Activated T-cell treated with anti-CD3 and anti-CD28 coated beads, Interleukin-2, amount 50 U/mL, for 4 hours (primary cell): ENCODE measurements around the gene DVL3. TPM values are rescaled to one million over a fixed set of nuclear protein-coding genes. Genes with fewer than 3 reads are reported as not detected.
"Not testable (repeated sequence)": the region's sequence is repeated elsewhere in the genome, so short reads cannot be mapped to it uniquely, and the experiment has no call there.

Experiments
- ATAC-seq, 2 donors: fragments of 200-7000 bp; cut with Tn5 transposase; one replicate each; pipeline ENCODE4 v1.10.0; 2021
- DNase-seq: peaks from one replicate; pipeline ENCODE4 v3.0.0-alpha.2; 2020
- H3K27me3 Mint-ChIP-seq: one replicate; pipeline ENCODE4 v1.8.0; 2021; ENCODE audit warnings: low read depth, mixed read lengths
- H3K36me3 Mint-ChIP-seq: one replicate; pipeline ENCODE4 v1.8.0; 2022; ENCODE audit warnings: mixed read lengths; ENCODE audit not compliant: insufficient read depth
- H3K4me1 Mint-ChIP-seq: one replicate; pipeline ENCODE4 v1.8.0; 2021; ENCODE audit warnings: low read depth, mixed read lengths
- H3K4me3 Mint-ChIP-seq: one replicate; pipeline ENCODE4 v1.8.0; 2021; ENCODE audit warnings: mild to moderate bottlenecking, moderate library complexity, mixed read lengths
- H3K9me3 Mint-ChIP-seq: one replicate; pipeline ENCODE4 v1.8.0; 2021; ENCODE audit warnings: mixed read lengths
- total RNA-seq, 3 donors: library from RNA; stranded (reverse); gene quantifications; one replicate each; pipeline ENCODE4 v1.2.1, GENCODE V29; 2021

The DVL3 gene
- 10 to 100 TPM; 38.7 to 46.4 (median 40.3) TPM for total RNA-seq

GRCh38 chr3:184154885-184155643 is at the start of gene DVL3:
TSS of gene DVL3 (plus strand) at chr3:184155377. CDS start at chr3:184155636, 259 bp downstream.
- H3K27me3 Mint-ChIP-seq, result no peaks in the 10 kb centered on the region
- ATAC-seq, result peak; percentile 77 to 83
- H3K36me3 Mint-ChIP-seq, result no peaks in the 10 kb centered on the region
- H3K4me3 Mint-ChIP-seq, result peak within 1 kb of the TSS; percentile 93
- peaks cover 23% of the 10 kb centered on the region for H3K4me1 Mint-ChIP-seq
- no peaks in the 10 kb centered on the region for H3K9me3 Mint-ChIP-seq
- DNase-seq, result peak; percentile 25

GRCh38 chr3:184110316-184110725 is 44.9 kb upstream of the DVL3 start:
- Mint-ChIP-seq H3K4me1 (no peaks in the 10 kb centered on the region), H3K36me3 (no peaks in the 10 kb centered on the region), H3K9me3 (no peaks in the 10 kb centered on the region), H3K4me3 (no peak overlapping the region), H3K27me3 (peaks cover 5% of the 10 kb centered on the region)
- no peak for DNase-seq
- ATAC-seq, result no peak

- Mint-ChIP-seq H3K36me3 (no peaks in the 10 kb centered on the region), H3K4me1 (no peaks in the 10 kb centered on the region), H3K9me3 (no peaks in the 10 kb centered on the region), H3K27me3 (peaks cover 7% of the 10 kb centered on the region), H3K4me3 (no peak overlapping the region)
- no peak for DNase-seq
- no peak for ATAC-seq
These were observed 39.2 kb upstream of the DVL3 start for GRCh38 chr3:184116017-184116416.

- peaks cover 7% of the 10 kb centered on the region for H3K27me3 Mint-ChIP-seq
- H3K4me3 Mint-ChIP-seq, result no peak overlapping the region
- DNase-seq (no peak), ATAC-seq (no peak)
- no peaks in the 10 kb centered on the region for H3K4me1 Mint-ChIP-seq
- H3K36me3 Mint-ChIP-seq, result no peaks in the 10 kb centered on the region
- H3K9me3 Mint-ChIP-seq, result no peaks in the 10 kb centered on the region
These were observed 37.5 kb upstream of the DVL3 start for GRCh38 chr3:184117636-184118035.

GRCh38 chr3:184121031-184121430 is 34.1 kb upstream of the DVL3 start:
- not testable (repeated sequence) for H3K36me3 Mint-ChIP-seq, H3K9me3 Mint-ChIP-seq, H3K4me3 Mint-ChIP-seq, DNase-seq, H3K4me1 Mint-ChIP-seq, ATAC-seq, H3K27me3 Mint-ChIP-seq

- no peaks in the 10 kb centered on the region for H3K9me3 Mint-ChIP-seq
These were observed 29.2 kb upstream of the DVL3 start for GRCh38 chr3:184126006-184126405.

DNA sequence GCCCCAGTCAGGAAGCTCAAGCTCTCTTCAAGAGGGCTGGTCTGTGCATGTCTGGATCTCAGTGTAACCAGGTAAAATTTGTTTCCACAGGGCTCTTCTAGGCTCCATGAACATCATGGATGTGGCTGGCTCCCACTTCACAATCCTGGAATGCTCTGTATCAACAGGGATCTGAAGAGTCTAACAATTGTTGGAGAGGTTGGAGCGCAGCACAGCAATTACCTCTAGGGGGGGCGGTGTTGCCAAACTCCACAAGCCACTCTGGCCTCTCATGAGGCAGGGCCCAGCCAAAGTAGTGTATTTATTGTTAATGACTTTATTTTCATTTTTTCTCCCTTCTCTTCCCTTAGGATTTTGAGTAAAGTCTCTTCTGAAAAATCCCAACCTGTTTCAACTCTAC is 26.2 kb upstream of the DVL3 start:
- Mint-ChIP-seq H3K9me3 (no peaks in the 10 kb centered on the region), H3K4me3 (no peak overlapping the region), H3K4me1 (peaks cover 5% of the 10 kb centered on the region), H3K27me3 (no peaks in the 10 kb centered on the region), H3K36me3 (no peaks in the 10 kb centered on the region)
- no peak for DNase-seq
- peak in 1 of 2 donors; percentile 52 for ATAC-seq

More at GRCh38 chr3:184126006-184126405, 29.2 kb upstream of the DVL3 start:
- DNase-seq (no peak), ATAC-seq (no peak)
- no peak overlapping the region for H3K4me3 Mint-ChIP-seq
- H3K27me3 Mint-ChIP-seq, result no peaks in the 10 kb centered on the region
- H3K4me1 Mint-ChIP-seq, result no peaks in the 10 kb centered on the region
- H3K36me3 Mint-ChIP-seq, result no peaks in the 10 kb centered on the region

GRCh38 chr3:184132945-184133344 is 22.2 kb upstream of the DVL3 start:
- Mint-ChIP-seq H3K4me1 (peaks cover 33% of the 10 kb centered on the region), H3K9me3 (no peaks in the 10 kb centered on the region), H3K4me3 (no peak overlapping the region), H3K36me3 (peaks cover 6% of the 10 kb centered on the region), H3K27me3 (no peaks in the 10 kb centered on the region)
- DNase-seq (no peak), ATAC-seq (no peak)

DNA sequence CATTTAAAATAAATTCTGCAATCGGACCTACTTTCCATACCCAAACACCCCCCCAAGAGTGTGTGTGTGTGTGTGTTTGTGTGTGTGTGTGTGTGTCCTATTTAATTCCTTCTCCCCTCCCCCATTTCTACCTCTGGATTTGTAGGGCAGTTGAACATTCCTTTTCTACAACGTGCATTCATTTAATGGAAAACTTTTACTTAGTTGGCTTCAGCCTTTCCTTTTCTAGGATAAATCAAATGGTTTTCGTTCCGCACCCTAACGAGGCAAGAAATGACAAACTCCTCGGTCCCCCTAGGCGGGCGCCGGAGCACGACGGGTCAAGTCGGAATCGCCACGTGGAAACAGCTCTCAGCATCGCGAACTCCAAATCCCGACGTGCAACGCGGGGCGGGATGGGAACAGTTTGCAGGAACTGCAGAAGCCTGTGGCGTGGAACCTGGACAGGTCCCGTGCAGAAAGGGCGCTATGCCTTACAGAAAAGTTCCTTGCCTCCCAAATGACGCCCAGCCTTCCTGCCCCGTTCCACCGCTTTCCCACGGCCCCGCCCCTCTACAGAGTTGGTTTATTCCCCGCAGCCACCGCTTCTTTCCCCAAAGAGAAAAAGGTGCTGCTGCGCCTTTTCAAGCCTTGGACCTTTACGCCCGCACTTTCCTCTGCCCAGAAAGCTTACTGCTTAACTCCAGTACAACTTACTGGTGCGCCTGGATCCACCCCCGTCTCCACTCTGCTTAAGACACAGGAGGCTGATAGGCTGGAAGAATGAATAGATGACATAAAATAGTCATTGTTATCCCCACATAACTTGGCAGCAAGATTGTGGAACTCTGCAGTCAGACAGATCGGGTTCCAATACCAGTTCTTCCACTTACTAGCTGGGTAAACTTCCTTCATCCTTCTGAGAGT is 21.1 kb upstream of the DVL3 start:
- peaks cover 35% of the 10 kb centered on the region for H3K4me1 Mint-ChIP-seq
- H3K36me3 Mint-ChIP-seq, result peaks cover 7% of the 10 kb centered on the region
- DNase-seq (peak; percentile 39), ATAC-seq (peak; percentile 47 to 49)
- H3K27me3 Mint-ChIP-seq, result no peaks in the 10 kb centered on the region
- H3K9me3 Mint-ChIP-seq, result no peaks in the 10 kb centered on the region
- peak overlapping the region; percentile 95 for H3K4me3 Mint-ChIP-seq

DNA sequence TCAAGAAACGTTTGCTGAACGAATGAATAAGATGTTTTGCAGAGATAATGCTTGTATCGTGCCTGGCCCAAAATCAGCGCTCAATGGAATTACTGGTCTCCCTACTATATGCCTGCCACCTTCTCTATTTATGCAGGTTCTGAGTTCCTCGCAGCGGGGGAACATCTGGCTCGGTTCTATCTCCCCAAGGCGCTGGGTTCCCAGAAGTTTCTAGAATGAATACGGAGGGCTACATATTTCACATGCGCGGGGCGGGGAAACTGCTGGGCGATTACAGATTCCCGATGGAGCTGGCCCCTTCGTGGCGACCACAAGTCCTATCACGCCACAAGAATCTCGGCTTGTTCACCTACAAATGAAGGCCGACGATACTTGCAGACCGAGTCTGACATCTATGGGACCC is 20.4 kb upstream of the DVL3 start:
- H3K4me1 Mint-ChIP-seq, result peaks cover 35% of the 10 kb centered on the region
- H3K9me3 Mint-ChIP-seq, result no peaks in the 10 kb centered on the region
- H3K36me3 Mint-ChIP-seq, result peaks cover 7% of the 10 kb centered on the region
- peak; percentile 27 to 36 for ATAC-seq
- no peaks in the 10 kb centered on the region for H3K27me3 Mint-ChIP-seq
- DNase-seq, result no peak
- H3K4me3 Mint-ChIP-seq, result peak overlapping the region; percentile 95

- ATAC-seq (peak; percentile 90 to 91), DNase-seq (peak; percentile 78)
- Mint-ChIP-seq H3K9me3 (no peaks in the 10 kb centered on the region), H3K4me3 (peak within 1 kb of the TSS; percentile 95), H3K27me3 (no peaks in the 10 kb centered on the region), H3K4me1 (peaks cover 35% of the 10 kb centered on the region), H3K36me3 (peaks cover 10% of the 10 kb centered on the region)
These were observed 19.8 kb upstream of the DVL3 start, which contains the start of gene EIF2B5 for GRCh38 chr3:184135149-184135910. TSS of gene EIF2B5 (plus strand) at chr3:184135358. CDS start at chr3:184135386, 28 bp downstream.

DNA sequence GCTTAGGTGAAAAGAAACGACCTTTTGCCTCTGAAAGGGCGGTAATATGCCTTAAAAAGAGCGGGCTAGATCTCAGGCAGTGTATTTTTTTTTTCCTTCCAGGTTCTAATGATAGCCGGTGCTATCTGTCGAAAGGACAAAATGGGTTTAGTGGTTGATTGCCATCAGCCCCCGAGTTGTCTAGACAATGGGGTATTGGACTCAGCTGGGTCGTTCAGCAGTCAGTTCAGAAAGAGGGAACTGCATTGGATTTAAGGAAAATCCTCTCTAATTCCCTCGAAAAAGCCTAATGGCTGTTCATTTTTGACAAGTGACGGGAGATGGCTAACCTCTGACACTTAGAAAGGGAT is 19.3 kb upstream of the DVL3 start:
- ATAC-seq, result no peak
- Mint-ChIP-seq H3K4me3 (peak overlapping the region; percentile 95), H3K36me3 (peaks cover 12% of the 10 kb centered on the region), H3K9me3 (no peaks in the 10 kb centered on the region), H3K27me3 (no peaks in the 10 kb centered on the region), H3K4me1 (peaks cover 35% of the 10 kb centered on the region)
- no peak for DNase-seq

- no peaks in the 10 kb centered on the region for H3K27me3 Mint-ChIP-seq
- peaks cover 21% of the 10 kb centered on the region for H3K4me1 Mint-ChIP-seq
- no peaks in the 10 kb centered on the region for H3K9me3 Mint-ChIP-seq
- ATAC-seq (no peak), DNase-seq (no peak)
- H3K4me3 Mint-ChIP-seq, result no peak overlapping the region
- H3K36me3 Mint-ChIP-seq, result peaks cover 34% of the 10 kb centered on the region
These were observed 14.7 kb upstream of the DVL3 start for GRCh38 chr3:184140436-184140835.

- H3K4me1 Mint-ChIP-seq, result peaks cover 8% of the 10 kb centered on the region
- ATAC-seq (no peak), DNase-seq (no peak)
- H3K4me3 Mint-ChIP-seq, result no peak overlapping the region
- H3K9me3 Mint-ChIP-seq, result no peaks in the 10 kb centered on the region
- H3K27me3 Mint-ChIP-seq, result no peaks in the 10 kb centered on the region
- peaks cover 38% of the 10 kb centered on the region for H3K36me3 Mint-ChIP-seq
These were observed 13.0 kb upstream of the DVL3 start for GRCh38 chr3:184142199-184142598.
